HG03135 (cell line): ENCODE measurements around the gene SIRPA.

ENCODE experiments used
- ATAC-seq: cut with Tn5 transposase; IDR thresholded peaks from one replicate; pipeline ENCODE4 v1.9.1; 2021; ENCODE audit warnings: mild to moderate bottlenecking, moderate library complexity; ENCODE audit not compliant: unreplicated experiment

SIRPA gene

DNA sequence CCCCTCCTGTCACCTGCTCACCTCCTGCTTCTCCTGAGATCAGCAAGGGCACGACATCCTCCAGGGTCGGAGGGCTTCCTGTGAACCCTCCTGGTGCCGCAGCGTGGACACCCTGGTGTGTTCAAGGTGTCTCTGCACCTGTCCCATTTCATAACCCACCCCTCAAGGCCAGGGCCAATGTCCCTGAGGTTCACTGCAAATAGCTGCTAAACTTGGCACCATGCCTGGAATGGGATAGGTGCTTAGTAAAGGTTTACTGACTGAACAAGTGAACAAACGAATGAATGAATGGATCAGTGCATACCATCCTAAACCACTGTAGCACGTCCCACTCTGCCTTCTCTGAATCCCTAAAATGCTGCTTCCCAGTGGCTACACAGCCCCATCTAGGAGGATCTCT is 35.0 kb downstream of the SIRPA start:
- no peak for ATAC-seq

GRCh38 chr20:1931830-1932229 is 36.6 kb downstream of the SIRPA start:
- no peak for ATAC-seq

- ATAC-seq: no peak
These were observed 37.8 kb downstream of the SIRPA start for GRCh38 chr20:1932971-1933370.

DNA sequence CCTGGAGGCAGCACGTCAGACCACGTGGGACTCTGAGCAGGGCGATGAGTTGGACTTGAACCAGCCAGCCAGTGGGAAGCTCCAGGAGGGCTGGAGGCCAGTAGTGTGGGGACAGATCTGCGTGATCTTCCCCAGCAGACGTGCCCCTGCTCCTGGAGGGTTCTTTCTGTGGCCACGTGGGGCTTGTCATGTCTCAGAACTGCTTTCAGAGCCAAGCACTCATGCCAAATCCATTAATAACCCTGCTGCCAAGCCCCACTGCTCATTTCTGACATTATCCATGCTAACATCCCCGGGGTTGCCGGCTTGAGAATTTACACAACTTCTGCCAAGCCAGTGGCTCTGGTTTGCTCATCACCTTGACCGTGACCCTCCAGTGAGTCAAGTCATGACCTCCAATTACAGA is 38.3 kb downstream of the SIRPA start:
- no peak for ATAC-seq

DNA sequence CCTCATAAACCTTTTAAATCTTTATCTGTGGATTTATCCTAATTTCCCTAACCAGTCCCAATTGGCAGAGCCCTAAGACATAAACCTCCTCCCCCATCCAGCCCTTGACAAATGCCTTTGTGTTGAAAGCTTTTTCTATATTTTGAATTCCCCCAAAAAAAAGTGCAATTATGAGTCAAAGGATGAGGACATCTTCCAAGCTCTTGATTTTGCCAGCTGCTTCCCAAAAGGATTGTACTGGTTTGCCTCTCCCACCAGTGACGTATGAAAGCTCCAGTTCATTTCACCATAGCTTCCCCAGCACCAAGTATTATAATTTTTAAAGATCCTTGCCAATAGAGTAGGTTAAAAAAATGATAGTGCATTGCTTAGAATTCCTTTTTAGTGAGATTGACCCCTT is 38.9 kb downstream of the SIRPA start:
- ATAC-seq: no peak

GRCh38 chr20:1934721-1935573 is 39.7 kb downstream of the SIRPA start:
- no peak for ATAC-seq

- ATAC-seq: no peak
These were observed 40.6 kb downstream of the SIRPA start for GRCh38 chr20:1935696-1936366.

DNA sequence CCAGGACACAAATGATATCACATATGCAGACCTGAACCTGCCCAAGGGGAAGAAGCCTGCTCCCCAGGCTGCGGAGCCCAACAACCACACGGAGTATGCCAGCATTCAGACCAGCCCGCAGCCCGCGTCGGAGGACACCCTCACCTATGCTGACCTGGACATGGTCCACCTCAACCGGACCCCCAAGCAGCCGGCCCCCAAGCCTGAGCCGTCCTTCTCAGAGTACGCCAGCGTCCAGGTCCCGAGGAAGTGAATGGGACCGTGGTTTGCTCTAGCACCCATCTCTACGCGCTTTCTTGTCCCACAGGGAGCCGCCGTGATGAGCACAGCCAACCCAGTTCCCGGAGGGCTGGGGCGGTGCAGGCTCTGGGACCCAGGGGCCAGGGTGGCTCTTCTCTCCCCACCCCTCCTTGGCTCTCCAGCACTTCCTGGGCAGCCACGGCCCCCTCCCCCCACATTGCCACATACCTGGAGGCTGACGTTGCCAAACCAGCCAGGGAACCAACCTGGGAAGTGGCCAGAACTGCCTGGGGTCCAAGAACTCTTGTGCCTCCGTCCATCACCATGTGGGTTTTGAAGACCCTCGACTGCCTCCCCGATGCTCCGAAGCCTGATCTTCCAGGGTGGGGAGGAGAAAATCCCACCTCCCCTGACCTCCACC is 42.2 kb downstream of the SIRPA start:
- ATAC-seq: no peak

DNA sequence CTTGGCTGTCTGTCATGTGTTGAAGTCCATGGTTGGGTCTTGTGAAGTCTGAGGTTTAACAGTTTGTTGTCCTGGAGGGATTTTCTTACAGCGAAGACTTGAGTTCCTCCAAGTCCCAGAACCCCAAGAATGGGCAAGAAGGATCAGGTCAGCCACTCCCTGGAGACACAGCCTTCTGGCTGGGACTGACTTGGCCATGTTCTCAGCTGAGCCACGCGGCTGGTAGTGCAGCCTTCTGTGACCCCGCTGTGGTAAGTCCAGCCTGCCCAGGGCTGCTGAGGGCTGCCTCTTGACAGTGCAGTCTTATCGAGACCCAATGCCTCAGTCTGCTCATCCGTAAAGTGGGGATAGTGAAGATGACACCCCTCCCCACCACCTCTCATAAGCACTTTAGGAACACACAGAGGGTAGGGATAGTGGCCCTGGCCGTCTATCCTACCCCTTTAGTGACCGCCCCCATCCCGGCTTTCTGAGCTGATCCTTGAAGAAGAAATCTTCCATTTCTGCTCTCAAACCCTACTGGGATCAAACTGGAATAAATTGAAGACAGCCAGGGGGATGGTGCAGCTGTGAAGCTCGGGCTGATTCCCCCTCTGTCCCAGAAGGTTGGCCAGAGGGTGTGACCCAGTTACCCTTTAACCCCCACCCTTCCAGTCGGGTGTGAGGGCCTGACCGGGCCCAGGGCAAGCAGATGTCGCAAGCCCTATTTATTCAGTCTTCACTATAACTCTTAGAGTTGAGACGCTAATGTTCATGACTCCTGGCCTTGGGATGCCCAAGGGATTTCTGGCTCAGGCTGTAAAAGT is 43.5 kb downstream of the SIRPA start:
- no peak for ATAC-seq

DNA sequence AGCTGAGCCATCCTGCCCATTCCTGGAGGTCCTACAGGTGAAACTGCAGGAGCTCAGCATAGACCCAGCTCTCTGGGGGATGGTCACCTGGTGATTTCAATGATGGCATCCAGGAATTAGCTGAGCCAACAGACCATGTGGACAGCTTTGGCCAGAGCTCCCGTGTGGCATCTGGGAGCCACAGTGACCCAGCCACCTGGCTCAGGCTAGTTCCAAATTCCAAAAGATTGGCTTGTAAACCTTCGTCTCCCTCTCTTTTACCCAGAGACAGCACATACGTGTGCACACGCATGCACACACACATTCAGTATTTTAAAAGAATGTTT is 44.0 kb downstream of the SIRPA start:
- ATAC-seq: no peak

DNA sequence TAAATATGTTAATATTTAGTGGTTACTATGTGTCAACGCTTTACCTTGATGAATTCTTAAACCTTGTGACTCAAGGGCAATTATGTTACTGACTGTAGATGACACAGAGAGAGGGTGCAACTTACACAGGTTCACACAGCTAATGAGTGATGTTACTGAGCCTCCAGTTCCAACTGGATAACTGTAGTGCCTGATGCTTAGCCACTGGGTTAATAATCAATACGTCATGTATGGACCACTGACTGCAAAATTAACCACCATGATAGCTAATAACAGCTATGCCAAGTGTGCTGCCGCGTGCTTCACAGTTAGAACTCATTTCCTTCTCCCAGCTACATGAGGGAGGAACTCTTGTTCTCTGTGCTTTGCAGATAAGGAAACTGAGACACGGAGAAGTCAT is 45.4 kb downstream of the SIRPA start:
- no peak for ATAC-seq

DNA sequence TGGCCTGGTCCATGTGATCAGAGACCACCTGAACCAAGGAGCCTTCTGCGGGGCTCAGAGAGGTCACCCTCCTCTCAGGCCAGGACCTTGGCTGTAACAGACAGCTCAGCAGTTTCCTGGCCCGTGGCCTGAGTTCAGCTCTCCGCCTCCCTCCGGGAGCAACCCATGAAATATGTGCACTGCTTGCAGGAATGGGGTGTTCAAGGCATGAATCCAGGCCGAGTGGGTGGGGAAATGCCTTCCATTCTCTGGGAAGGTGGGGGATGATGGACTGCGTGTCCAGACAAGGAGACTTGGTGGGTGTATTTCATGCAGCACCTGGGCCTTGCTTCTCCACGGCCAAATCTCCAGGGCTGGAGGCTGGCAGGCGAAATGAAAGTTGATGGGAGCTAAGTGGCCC is 46.0 kb downstream of the SIRPA start:
- no peak for ATAC-seq

DNA sequence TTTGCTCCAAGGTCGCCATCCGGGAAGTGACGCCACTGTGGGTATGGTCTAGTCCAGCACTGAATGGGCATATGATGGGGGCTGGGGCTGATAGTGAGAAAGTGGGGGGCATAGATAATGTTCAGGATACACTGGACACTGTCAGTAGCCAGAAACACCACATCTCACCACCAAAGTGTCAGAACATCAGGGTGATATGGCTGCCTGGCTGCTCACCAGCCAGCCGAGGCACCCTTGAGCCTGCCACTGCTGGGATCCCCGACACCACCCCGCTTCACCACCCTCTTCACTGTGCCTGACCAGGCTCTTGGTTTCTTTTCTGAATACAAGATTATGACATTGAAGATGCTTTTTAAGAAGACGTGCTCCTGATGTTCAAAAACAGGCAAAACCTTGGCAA is 46.9 kb downstream of the SIRPA start:
- no peak for ATAC-seq

- no peak for ATAC-seq
These were observed 47.5 kb downstream of the SIRPA start for GRCh38 chr20:1942486-1943274.

DNA sequence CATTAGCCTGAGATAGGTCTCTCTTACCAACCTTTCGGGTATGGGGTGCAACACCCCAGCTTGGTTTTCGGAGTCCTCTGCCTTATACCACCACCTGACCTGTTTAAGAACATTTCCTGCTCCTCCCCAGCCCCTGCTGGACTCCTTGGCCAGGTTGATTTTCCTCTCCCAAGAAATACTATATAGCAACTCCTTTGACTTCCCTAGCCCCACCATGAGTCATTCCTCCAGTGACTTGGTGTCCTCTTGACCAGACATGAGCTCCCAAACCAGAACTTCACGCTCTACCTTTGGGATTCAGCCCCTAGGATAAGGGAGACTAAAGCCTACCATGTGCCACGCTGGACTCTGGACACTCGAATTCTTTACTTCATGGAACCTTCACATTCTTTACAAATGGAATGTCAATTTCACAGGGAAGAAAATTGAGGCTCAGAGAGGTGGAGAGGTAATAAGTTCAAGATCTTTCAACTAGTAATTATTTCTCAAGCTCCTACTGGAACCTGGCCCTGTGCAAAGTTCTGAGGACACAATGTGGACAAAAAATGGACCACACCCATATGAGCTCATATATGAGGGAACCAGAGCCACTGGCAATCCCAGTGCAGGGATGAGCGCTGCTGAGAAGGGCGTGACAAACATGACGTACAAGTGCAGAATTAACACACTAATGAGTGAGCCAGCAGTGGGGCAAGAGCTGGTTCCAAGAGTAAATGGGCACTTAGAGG is 48.2 kb downstream of the SIRPA start:
- ATAC-seq: no peak

- no peak for ATAC-seq
These were observed 49.3 kb downstream of the SIRPA start for GRCh38 chr20:1944345-1945091.

- ATAC-seq: no peak
These were observed 50.0 kb downstream of the SIRPA start for GRCh38 chr20:1945134-1945618.

DNA sequence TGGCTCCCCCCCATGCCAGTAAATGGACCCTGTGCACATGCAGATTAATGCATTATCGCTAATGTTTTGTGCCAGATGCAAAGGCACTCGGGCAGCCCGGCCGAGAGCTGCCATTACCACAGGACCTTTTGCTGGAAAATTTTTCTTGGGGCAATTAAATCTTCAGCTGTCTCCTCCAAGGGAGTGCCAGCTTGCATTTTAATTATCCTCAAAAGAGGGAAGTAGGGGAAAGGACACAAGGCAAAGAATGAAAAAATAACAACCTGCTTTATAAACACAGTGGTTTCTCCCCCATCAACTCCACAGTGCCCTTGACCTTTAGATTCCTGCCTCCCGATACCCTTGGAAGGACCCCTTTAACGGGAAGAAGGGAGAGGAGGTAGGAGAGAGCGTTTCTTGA is 50.5 kb downstream of the SIRPA start:
- no peak for ATAC-seq

DNA sequence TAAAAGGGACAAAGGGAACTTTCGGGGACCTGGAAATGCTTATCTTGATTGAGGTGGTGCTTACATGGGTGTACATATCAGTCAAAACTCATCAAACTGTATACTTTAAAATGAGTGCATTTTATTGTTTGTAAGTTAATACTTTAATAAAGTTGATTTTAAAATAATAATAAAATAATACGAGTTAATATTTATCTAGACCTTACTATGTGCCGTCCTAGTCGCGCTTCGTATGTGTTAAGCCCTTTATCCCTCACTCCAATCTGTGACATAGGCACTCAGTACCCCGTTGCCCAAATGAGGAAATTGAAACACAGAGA is 51.2 kb downstream of the SIRPA start:
- ATAC-seq: no peak
